K562 (cell line): ENCODE measurements around the gene POLR2H. TPM values are rescaled to one million over a fixed set of nuclear protein-coding genes. Genes with fewer than 3 reads are reported as not detected.
A peak's percentile ranks its signal among the peaks of the same experiment; 100 is the strongest.

Experiments used
- ATAC-seq: fragments of 200-7000 bp; cut with Tn5 transposase; 3 replicates; pipeline ENCODE4 v1.9.1; 2020; ENCODE audit warnings: moderate library complexity
- BruUV-seq: library from RNA; stranded (reverse); fragments of 400-500 nt; replicated peaks from 2 replicates; lab custom pipeline; 2021; lab: Mats Ljungman, UMichigan
- CTCF ChIA-PET: fragments of 300-600 bp; formaldehyde crosslinking; extraction: SDS; loops from one replicate; lab custom pipeline; 2021; ENCODE audit warnings: low intra/inter-chr PET ratio; lab: Yijun Ruan, JAX
- POLR2A ChIA-PET: fragments of 300-600, 350-650 bp; sonication (Branson Sonifier 250); formaldehyde crosslinking; extraction: SDS; loops from one replicate; lab custom pipeline; 2021; ENCODE audit warnings: antibody characterized with exemption, inconsistent platforms; lab: Yijun Ruan, JAX
- DNase-seq, 4 experiments: peaks; one replicate each; pipeline versions ENCODE4 v3.0.0 to v3.0.0-alpha.2; 2011 to 2018; ENCODE audit warnings: low spot score in 3 of 4, mixed read lengths in 3 of 4; ENCODE audit errors: extremely low read depth in 1 of 4
- FAIRE-seq: peaks from 2 replicates; lab custom pipeline; 2011; peaks lifted over from hg19 to GRCh38; lab: Jason Lieb, UNC
- H2AFZ ChIP-seq: 2 replicates; pipeline ENCODE4 v1.6.0; 2011; ENCODE audit warnings: low read depth, low read length, control low read depth, inconsistent platforms
- H3K27ac ChIP-seq: fragments of 200-600 bp; 3 replicates; pipeline ENCODE4 v1.8.0; 2011; ENCODE audit warnings: low read depth, mild to moderate bottlenecking, control low read depth, inconsistent platforms, low read length, moderate library complexity, mixed read lengths; ENCODE audit errors: extremely low read depth
- H3K27me3 ChIP-seq, 2 experiments: fragments of 300-600 bp in 1 of 2; 2 replicates in 1 of 2; 3 replicates in 1 of 2; pipeline versions ENCODE4 v1.6.0 to v1.8.0; 2011; ENCODE audit warnings: inconsistent platforms in 2 of 2, low read length in 2 of 2, mild to moderate bottlenecking in 1 of 2, mixed read lengths in 1 of 2, moderate library complexity in 1 of 2; ENCODE audit not compliant: control insufficient read depth in 2 of 2, insufficient read depth in 2 of 2
- H3K36me3 ChIP-seq: fragments of 300-600 bp; 3 replicates; pipeline ENCODE4 v1.8.0; 2011; ENCODE audit warnings: mild to moderate bottlenecking, low read length, inconsistent platforms; ENCODE audit not compliant: control insufficient read depth, insufficient read depth
- H3K4me1 ChIP-seq, 2 experiments: fragments of 200-600 bp in 1 of 2; replicated peaks in 1 of 2; 2 replicates in 1 of 2; 3 replicates in 1 of 2; pipeline versions ENCODE4 v1.5.1 to v1.8.0; 2011; ENCODE audit warnings: inconsistent platforms in 2 of 2, low read length in 2 of 2, mild to moderate bottlenecking in 1 of 2, mixed read lengths in 1 of 2, moderate library complexity in 1 of 2; ENCODE audit not compliant: control insufficient read depth in 2 of 2, insufficient read depth in 2 of 2
- H3K4me2 ChIP-seq: 2 replicates; pipeline ENCODE4 v1.6.1; 2011; ENCODE audit warnings: low read length, control low read depth, inconsistent platforms, mixed read lengths; ENCODE audit not compliant: insufficient read depth
- H3K4me3 ChIP-seq: fragments of 200-600 bp; sonication (generic), shearing (Covaris generic); 2 replicates; pipeline ENCODE4 v1.5.1; 2016; ENCODE audit warnings: control low read depth, inconsistent platforms
- H3K79me2 ChIP-seq: fragments of 200-600 bp; 3 replicates; pipeline ENCODE4 v1.8.0; 2011; ENCODE audit warnings: low read length, inconsistent platforms; ENCODE audit not compliant: control insufficient read depth, insufficient read depth
- H3K9ac ChIP-seq, 2 experiments: 2 replicates each; pipeline versions ENCODE4 v1.6.0 to v1.6.1; 2011; ENCODE audit warnings: low read depth in 2 of 2, low read length in 2 of 2, control low read depth in 1 of 2, inconsistent platforms in 1 of 2, mild to moderate bottlenecking in 1 of 2, mixed read lengths in 1 of 2; ENCODE audit not compliant: insufficient read depth in 1 of 2
- H3K9me1 ChIP-seq: one replicate; pipeline ENCODE4 v1.6.0; 2011; ENCODE audit warnings: inconsistent platforms, mild to moderate bottlenecking, low read length, moderate library complexity; ENCODE audit not compliant: control insufficient read depth, insufficient read depth
- H3K9me3 ChIP-seq: replicated peaks from 2 replicates; pipeline ENCODE4 v1.5.1; 2011; ENCODE audit warnings: low read depth, low read length, inconsistent platforms; ENCODE audit not compliant: control insufficient read depth, insufficient read depth
- H4K20me1 ChIP-seq: replicated peaks from 2 replicates; pipeline ENCODE4 v1.6.1; 2011; ENCODE audit warnings: low read length, inconsistent platforms, mixed read lengths; ENCODE audit not compliant: control insufficient read depth, insufficient read depth
- BCOR ChIP-seq: fragments of 450-650 bp; IDR thresholded peaks from 2 replicates; pipeline ENCODE4 v1.6.1; 2016
- CBFA2T3 ChIP-seq: fragments of 450-650 bp; IDR thresholded peaks from 2 replicates; pipeline ENCODE4 v1.6.1; 2017
- DPF2 ChIP-seq: fragments of 450-650 bp; IDR thresholded peaks from 2 replicates; pipeline ENCODE4 v1.6.1; 2016
- E2F4 ChIP-seq: sonication (generic); formaldehyde crosslinking; IDR thresholded peaks from 2 replicates; pipeline ENCODE4 v1.8.0; 2022; ENCODE audit warnings: mild to moderate bottlenecking, low read depth, missing genetic modification reagents
- GABPB1 ChIP-seq: sonication (generic); formaldehyde crosslinking; IDR thresholded peaks from 2 replicates; pipeline ENCODE4 v1.8.0; 2022; ENCODE audit warnings: mild to moderate bottlenecking, missing genetic modification reagents
- HDAC1 ChIP-seq, 2 experiments: fragments of 450-650 bp; IDR thresholded peaks; 2 replicates each; pipeline ENCODE4 v1.6.1; 2016 to 2017; ENCODE audit warnings: inconsistent platforms in 1 of 2, mild to moderate bottlenecking in 1 of 2, moderate library complexity in 1 of 2
- KDM1A ChIP-seq, 2 experiments: fragments of 450-650 bp; IDR thresholded peaks; 2 replicates each; pipeline ENCODE4 v1.6.1; 2016; ENCODE audit warnings: mild to moderate bottlenecking in 2 of 2
- LARP7 ChIP-seq: fragments of 450-650 bp; IDR thresholded peaks from 2 replicates; pipeline ENCODE4 v1.6.1; 2016
- MYBL2 ChIP-seq, 2 experiments: fragments of 450-650 bp in 1 of 2; sonication (generic) in 1 of 2; formaldehyde crosslinking in 1 of 2; IDR thresholded peaks; 2 replicates each; pipeline versions ENCODE4 v1.6.1 to v1.8.1; 2017 to 2022; ENCODE audit warnings: borderline replicate concordance in 1 of 2, inconsistent platforms in 1 of 2, low read depth in 1 of 2, mild to moderate bottlenecking in 1 of 2, missing genetic modification reagents in 1 of 2, moderate library complexity in 1 of 2
- NCOR1 ChIP-seq: fragments of 450-650 bp; IDR thresholded peaks from 2 replicates; pipeline ENCODE4 v1.6.1; 2016; ENCODE audit warnings: mild to moderate bottlenecking, moderate library complexity
- POLR2A ChIP-seq: fragments of 450-650 bp; conservative IDR thresholded peaks from 2 replicates; pipeline ENCODE4 v1.6.1; 2016
- RCOR1 ChIP-seq, 2 experiments: IDR thresholded peaks; 2 replicates each; pipeline ENCODE4 v1.6.1; 2012; ENCODE audit warnings: low read depth in 2 of 2, low read length in 2 of 2, borderline replicate concordance in 1 of 2, improper control_type of control experiment in 1 of 2
- SRSF1 ChIP-seq: fragments of 200-400 bp; formaldehyde crosslinking; IDR thresholded peaks from 2 replicates; pipeline ENCODE4 v1.6.1; 2017; ENCODE audit warnings: mild to moderate bottlenecking, low read depth, low read length, moderate library complexity
- TCF3 ChIP-seq: sonication (generic); formaldehyde crosslinking; IDR thresholded peaks from 2 replicates; pipeline ENCODE4 v1.4.0; 2020; ENCODE audit warnings: mild to moderate bottlenecking, missing genetic modification reagents
- U2AF1 ChIP-seq: fragments of 200-400 bp; formaldehyde crosslinking; optimal IDR thresholded peaks from 2 replicates; pipeline ENCODE3; 2017; ENCODE audit warnings: mild to moderate bottlenecking, low read depth, low read length, moderate library complexity
- YY1 ChIP-seq, 3 experiments: IDR thresholded peaks; 2 replicates each; pipeline ENCODE4 v1.6.1; 2011; ENCODE audit warnings: low read length in 2 of 3, mild to moderate bottlenecking in 2 of 3, moderate library complexity in 2 of 3, borderline replicate concordance in 1 of 3, control low read depth in 1 of 3, low read depth in 1 of 3; ENCODE audit not compliant: insufficient read depth in 3 of 3, insufficient replicate concordance in 2 of 3, control insufficient read depth in 1 of 3, insufficient read length in 1 of 3; ENCODE audit errors: extremely low read depth in 1 of 3
- ZNF121 ChIP-seq: sonication (generic); formaldehyde crosslinking; conservative IDR thresholded peaks from 2 replicates; pipeline ENCODE4 v1.8.0; 2022; ENCODE audit warnings: missing genetic modification reagents
- WGBS: fragments of 100-300 bp; shearing (Covaris generic); methylation state at CpG from one replicate; pipeline ENCODE4 v1.1.6; 2016; ENCODE audit warnings: low coverage, mixed read lengths; ENCODE audit not compliant: insufficient coverage; ENCODE audit errors: missing lambda C conversion rate; 5-methylcytosine and 5-hydroxymethylcytosine counted together
- in situ Hi-C: fragments of 300-500 bp; cut with MboI; formaldehyde crosslinking; loops from 4 replicates; pipeline ENCODE4 v1.15.0; 2018; ENCODE audit warnings: inconsistent platforms, mixed read lengths
- intact Hi-C: fragments of 100-400 bp; cut with micrococcal nuclease; formaldehyde crosslinking; loops from 2 replicates; pipeline ENCODE4 v1.14.2; 2022
- polyA plus RNA-seq, 8 experiments: library from polyadenylated mRNA; depleted of rRNA in 4 of 8; stranded (reverse) in 5 of 8; unstranded in 3 of 8; fragments of >200 nt; fragmentation: Nextera tagmentation in 2 of 8; fragmentation: Illumina TruSeq in 1 of 8; extraction: Ambion mirVana in 2 of 8; extraction: Trizol in 1 of 8; gene quantifications; 2 replicates each; pipeline versions ENCODE4 v1.2.1 to v1.2.3, GENCODE V29; 2011 to 2014; ENCODE audit warnings: inconsistent platforms in 1 of 8, missing spikeins in 1 of 8
- total RNA-seq, 7 experiments: library from RNA; depleted of rRNA in 6 of 7; stranded (reverse); fragments of >200 nt in 6 of 7; fragmentation: Illumina TruSeq in 2 of 7; extraction: Trizol in 2 of 7; gene quantifications; 2 replicates each; pipeline versions ENCODE4 v1.2.1 to v1.2.3, GENCODE V29; 2011 to 2021; ENCODE audit warnings: low replicate concordance in 1 of 7
- TF ChIP-seq, protein P1 (sequence below): fragments of 450-650 bp; IDR thresholded peaks from 2 replicates; pipeline ENCODE4 v1.6.1; 2017; ENCODE audit warnings: antibody characterized with exemption, mild to moderate bottlenecking

Gene POLR2H
- total and polyA plus RNA-seq, 9 of the 15 experiments (the other 6 are each of a cell fraction or from before 2014, with no cell fraction given): 128 to 512 (median 220) TPM

GRCh38 chr3:184333190-184333589, 28.3 kb upstream of the POLR2H start:
- Histone ChIP-seq H2AFZ (no peak overlapping the region), H3K79me2 (peaks cover 22% of the 10 kb centered on the region), H3K27me3 (no peaks in the 10 kb centered on the region), H3K27ac (peak overlapping the region; percentile 83; the same call in 2 of the 3 replicates), H3K4me1 (peaks cover 49 to 51% of the 10 kb centered on the region in 2 experiments), H3K4me2 (no peak overlapping the region), H3K9me1 (peaks cover 11% of the 10 kb centered on the region), H3K9ac (no peak overlapping the region; a peak in 1 of 4 replicates), H3K9me3 (no peaks in the 10 kb centered on the region), H3K36me3 (peaks cover 73% of the 10 kb centered on the region), H3K4me3 (no peak overlapping the region), H4K20me1 (peaks cover 24% of the 10 kb centered on the region)
- DNase-seq: peak in 1 of 4 experiments; percentile 58
- no TSS peak for BruUV-seq
- ChIA-PET POLR2A (interaction anchor here (0.6 to 1.4 kb wide), 5 partner anchors 9 to 159 kb away, joined by 3 to 6 read pairs (median 4); no protein-coding TSS in a partner anchor), CTCF (no interaction called here)
- FAIRE-seq: peak; percentile 48
- 37% methylated on average over 6 of the region's 6 CpGs for WGBS
- no peak for ATAC-seq
- intact Hi-C loops: no loop called here
- in situ Hi-C loops: no loop called here
- TF ChIP-seq RCOR1 (IDR thresholded peaks at IDR 0.05; ENCODE audit: borderline replicate concordance in 1 of 2, low read depth in 2 of 2, low read length in 2 of 2) (peak in 1 of 2 experiments; percentile 38; a peak in 1 of 4 replicates), SRSF1 (no peak), POLR2A (0 out of 2 replicates have a peak, but pooled peaks have one; percentile 5), GABPB1 (no peak), ZNF121 (CRISPR knock-in tag) (no peak), DPF2 (peak; percentile 54; the same call in 1 of the 2 replicates), LARP7 (no peak), TCF3 (CRISPR knock-in tag) (peak; percentile 40; the same call in 1 of the 2 replicates), HDAC1 (IDR thresholded peaks at IDR 0.05) (0 out of 4 replicates have a peak, but pooled peaks of 1 of the 2 experiments have one; percentile 9), KDM1A (IDR thresholded peaks at IDR 0.05) (0 out of 4 replicates have a peak, but pooled peaks of 1 of the 2 experiments have one; percentile 20), E2F4 (CRISPR knock-in tag) (no peak), MYBL2 (IDR thresholded peaks at IDR 0.05; ENCODE audit: low read depth) (no peak), MYBL2 (CRISPR knock-in tag; IDR thresholded peaks at IDR 0.05; ENCODE audit: borderline replicate concordance) (no peak), YY1 (IDR thresholded peaks at IDR 0.05; ENCODE audit: borderline replicate concordance in 1 of 3, control insufficient read depth in 1 of 3, extremely low read depth in 1 of 3, insufficient read depth in 3 of 3, insufficient read length in 1 of 3, insufficient replicate concordance in 2 of 3, low read depth in 1 of 3, low read length in 2 of 3) (peak in 1 of 3 experiments; percentile 13), CBFA2T3 (peak; percentile 49), NCOR1 (no peak), BCOR (no peak), U2AF1 (no peak)
- TF ChIP-seq, protein P1, sequence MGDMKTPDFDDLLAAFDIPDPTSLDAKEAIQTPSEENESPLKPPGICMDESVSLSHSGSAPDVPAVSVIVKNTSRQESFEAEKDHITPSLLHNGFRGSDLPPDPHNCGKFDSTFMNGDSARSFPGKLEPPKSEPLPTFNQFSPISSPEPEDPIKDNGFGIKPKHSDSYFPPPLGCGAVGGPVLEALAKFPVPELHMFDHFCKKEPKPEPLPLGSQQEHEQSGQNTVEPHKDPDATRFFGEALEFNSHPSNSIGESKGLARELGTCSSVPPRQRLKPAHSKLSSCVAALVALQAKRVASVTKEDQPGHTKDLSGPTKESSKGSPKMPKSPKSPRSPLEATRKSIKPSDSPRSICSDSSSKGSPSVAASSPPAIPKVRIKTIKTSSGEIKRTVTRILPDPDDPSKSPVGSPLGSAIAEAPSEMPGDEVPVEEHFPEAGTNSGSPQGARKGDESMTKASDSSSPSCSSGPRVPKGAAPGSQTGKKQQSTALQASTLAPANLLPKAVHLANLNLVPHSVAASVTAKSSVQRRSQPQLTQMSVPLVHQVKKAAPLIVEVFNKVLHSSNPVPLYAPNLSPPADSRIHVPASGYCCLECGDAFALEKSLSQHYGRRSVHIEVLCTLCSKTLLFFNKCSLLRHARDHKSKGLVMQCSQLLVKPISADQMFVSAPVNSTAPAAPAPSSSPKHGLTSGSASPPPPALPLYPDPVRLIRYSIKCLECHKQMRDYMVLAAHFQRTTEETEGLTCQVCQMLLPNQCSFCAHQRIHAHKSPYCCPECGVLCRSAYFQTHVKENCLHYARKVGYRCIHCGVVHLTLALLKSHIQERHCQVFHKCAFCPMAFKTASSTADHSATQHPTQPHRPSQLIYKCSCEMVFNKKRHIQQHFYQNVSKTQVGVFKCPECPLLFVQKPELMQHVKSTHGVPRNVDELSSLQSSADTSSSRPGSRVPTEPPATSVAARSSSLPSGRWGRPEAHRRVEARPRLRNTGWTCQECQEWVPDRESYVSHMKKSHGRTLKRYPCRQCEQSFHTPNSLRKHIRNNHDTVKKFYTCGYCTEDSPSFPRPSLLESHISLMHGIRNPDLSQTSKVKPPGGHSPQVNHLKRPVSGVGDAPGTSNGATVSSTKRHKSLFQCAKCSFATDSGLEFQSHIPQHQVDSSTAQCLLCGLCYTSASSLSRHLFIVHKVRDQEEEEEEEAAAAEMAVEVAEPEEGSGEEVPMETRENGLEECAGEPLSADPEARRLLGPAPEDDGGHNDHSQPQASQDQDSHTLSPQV: 0 out of 2 replicates have a peak, but pooled peaks have one; percentile 19
